ENCODE data around the gene CREBL2.
"Not testable (repeated sequence)": the region's sequence is repeated elsewhere in the genome, so short reads cannot be mapped to it uniquely, and the experiment has no call there.

Gene CREBL2

DNA sequence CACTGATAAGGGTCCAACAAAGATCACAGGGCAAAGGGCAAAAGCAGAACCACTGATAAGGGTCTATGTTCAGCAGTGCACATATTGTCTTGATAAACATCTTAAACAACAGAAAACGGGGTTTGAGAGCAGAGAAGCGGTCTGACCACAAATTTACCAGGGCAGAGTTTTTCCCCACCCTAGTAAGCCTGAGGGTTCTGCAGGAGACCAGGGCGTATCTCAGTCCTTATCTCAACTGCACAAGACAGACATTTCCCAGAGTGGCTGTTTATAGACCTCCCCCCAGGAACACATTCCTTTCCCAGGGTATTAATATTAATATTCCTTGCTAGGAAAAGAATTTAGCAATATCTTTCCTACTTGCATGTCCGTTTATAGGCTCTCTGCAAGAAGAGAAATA, 28.3 kb downstream of the CREBL2 start:
- DNase-seq (ENCODE audit: low read depth): not testable (repeated sequence)

DNA sequence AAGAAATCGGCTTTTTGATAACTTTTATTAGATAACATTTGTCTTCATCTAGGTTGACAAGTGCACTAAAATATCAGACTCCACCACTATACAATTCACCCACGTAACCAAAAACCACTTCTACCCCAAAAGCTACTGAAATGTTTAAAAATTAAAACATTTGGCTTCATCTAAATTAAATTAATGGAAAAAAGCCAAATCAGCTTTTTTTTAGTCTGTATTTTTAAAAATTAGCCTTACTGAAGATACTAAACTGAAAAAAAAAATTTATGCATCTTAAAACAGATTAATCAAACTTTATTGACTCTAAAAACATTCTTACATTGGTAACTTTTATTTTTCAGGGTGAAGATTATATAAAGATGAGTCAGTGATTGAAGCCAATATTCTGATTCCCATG, 30.0 kb downstream of the CREBL2 start:
- DNase-seq (ENCODE audit: low read depth): no peak

DNA sequence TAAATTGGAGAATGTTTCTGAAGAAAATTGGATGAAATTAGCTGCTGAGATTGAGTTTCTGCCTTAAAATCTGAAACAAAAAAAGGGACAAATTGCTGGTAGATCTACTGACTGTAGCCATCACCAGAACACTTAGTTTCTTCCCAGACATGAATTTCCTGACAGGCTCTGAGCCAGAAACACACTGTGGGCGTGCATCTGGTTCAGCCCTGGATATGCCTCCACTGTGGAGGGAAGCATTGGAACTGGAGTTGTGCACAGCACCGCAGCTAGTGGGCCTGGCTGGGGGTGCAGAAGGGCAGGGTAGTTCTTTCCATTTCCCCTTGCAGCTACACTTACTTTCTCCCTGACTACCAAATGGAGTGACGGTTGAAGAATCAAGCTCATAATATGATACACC, 31.2 kb downstream of the CREBL2 start:
- DNase-seq (ENCODE audit: low read depth): no peak

- DNase-seq (ENCODE audit: low read depth): no peak
These were observed 33.8 kb downstream of the CREBL2 start for GRCh38 chr12:12645485-12645884.

DNA sequence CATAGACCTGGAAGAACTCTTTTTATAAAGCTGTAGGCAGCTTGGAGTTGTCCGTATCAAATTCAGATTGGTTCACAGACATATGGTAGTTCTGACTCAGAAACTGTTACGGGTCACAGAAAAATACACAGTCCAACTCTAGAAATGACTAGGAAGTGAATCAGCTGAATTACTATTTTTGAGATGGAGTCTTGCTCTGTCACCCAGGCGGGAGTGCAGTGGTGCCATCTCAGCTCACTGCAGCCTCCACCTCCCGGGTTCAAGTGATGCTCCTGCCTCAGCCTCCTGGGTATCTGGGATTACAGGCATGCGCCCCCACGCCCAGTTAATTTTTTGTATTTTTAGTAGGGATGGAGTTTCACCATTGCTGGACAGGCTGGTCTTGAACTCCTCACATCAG, 34.3 kb downstream of the CREBL2 start:
- DNase-seq (ENCODE audit: low read depth): not testable (repeated sequence)

DNA sequence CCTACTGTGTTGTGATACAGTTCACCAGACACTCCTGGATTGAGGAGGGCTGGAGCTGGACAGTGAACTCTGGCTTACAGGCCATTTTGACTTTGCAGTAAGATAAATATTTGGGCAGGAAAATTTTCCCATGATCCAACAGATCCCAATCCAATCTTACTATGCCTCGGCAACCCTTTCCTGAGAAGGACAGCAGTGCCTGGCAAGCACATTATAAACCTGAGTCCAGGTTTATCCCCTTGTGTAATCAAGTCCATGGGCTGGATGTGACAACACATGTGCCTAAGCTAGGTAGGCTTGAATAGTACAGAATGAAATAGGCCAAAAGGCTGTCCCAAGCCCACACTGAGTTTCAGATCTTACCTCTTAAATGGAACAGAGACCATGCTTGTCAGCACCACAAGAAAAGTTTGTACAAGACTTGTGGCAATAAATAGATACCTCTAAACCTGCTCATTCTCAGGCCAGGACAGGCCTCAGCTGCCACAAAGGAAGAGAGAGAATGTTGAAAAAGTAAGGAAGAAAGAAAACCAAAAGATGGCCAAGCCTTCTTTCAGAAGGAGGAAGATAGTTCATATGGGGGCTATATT, 34.9 kb downstream of the CREBL2 start:
- DNase-seq (ENCODE audit: low read depth): no peak

DNA sequence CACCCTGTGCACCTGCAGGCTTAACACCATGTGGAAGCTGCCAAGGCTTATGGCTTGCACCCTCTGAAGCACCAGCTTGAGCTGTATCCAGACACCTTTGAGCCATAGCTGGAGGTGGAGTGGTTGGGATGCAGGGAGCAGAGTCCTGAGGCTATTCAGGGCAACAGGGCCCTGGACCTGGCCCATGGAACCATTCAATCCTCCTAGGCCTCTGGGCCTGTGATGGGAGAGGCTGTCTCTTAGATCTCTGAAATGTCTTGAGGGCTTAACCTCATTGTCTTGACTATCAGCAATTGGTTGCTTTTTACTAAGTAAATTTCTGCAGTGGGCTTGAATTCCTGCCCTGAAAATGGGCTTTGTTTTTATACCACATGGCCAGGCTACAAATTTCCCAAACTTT, 36.6 kb downstream of the CREBL2 start:
- no peak for DNase-seq (ENCODE audit: low read depth)

DNA sequence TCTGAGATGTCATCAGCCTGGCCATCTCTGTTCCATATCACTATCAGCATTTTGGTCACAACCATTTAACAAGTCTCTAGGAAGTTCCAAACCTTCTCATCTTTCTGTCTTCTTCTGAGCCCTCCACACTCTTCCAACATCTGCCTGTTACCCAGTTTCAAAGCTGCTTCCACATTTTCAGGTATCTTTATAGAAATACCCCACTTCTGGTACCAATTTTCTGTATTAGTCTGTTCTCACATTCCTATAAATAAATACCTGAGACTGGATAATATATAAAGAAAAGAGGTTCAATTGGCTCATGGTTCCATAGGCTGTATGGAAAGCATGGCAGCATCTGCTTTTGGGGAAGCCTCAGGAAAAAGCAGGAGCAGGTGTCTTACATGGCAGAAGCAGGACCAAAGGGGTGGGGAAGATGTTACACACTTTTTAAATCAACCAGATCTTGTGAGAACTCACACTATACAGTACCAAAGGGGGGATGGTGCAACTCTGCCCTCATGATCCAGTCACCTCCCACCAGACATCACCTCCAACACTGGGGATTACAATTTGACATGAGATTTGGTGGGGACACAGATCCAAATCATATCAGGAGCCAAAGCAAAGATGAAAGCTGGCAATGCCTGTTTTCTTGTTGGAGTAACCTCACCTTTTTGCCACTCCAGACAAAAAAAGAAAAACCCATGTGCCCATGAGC, 37.4 kb downstream of the CREBL2 start:
- DNase-seq (ENCODE audit: low read depth): no peak

- DNase-seq (ENCODE audit: low read depth): no peak
These were observed 40.1 kb downstream of the CREBL2 start for GRCh38 chr12:12651752-12652151.

DNA sequence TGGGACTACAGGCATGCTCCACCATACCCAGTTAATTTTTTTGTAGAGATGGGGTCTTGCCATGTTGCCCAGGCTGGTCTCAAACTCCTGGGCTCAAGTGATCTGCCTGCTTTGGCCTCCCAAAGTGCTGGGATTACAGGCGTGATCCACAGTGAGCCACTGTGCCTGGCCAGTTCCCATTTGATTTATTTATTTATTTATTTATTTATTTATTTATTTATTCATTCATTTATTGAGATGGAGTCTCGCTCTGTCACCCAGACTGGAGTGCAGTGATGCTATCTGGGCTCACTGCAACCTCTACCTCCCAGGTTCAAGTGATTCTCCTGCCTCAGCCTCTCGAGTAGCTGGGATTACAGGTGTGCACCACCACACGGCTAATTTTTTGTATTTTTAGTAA, 41.0 kb downstream of the CREBL2 start:
- not testable (repeated sequence) for DNase-seq (ENCODE audit: low read depth)

- no peak for DNase-seq (ENCODE audit: low read depth)
These were observed 42.2 kb downstream of the CREBL2 start for GRCh38 chr12:12653922-12654321.

DNA sequence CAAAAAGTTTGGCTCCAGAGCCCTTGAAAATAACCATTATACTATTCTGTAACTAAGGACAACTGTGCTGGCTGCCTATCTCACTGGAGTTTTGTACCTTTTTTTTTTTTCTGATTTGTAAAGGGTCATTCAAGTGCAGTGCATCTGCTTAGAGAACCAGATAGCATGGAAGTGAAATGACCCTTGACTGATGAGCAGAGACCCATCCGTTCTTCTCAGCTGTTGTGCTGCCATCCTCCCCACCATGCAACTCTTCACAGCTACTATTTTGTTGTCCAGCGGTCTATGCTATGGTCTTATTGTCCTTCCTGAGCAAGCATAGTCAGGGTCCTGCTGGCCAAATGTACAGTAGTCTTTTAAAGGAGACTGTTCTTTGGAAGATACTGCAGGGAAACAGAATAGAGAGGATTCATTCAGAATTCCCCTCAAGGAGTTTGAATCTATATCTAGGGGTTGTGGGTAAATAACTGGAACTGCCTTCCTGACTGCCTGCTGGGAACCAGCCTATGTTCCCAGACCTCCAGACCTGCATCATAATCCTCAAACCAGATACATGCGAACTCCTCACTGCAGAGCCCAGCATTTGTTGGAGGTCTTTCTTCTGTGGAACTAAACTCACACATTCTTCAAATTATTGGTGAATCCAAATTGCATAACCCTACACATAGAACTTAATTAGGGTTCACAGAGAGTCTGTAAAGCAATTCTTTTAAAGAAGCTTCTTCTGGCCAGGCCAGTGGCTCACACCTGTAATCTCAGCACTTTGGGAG, 43.2 kb downstream of the CREBL2 start:
- no peak for DNase-seq (ENCODE audit: low read depth)

- no peak for DNase-seq (ENCODE audit: low read depth)
These were observed 48.5 kb downstream of the CREBL2 start for GRCh38 chr12:12660201-12660600.

DNA sequence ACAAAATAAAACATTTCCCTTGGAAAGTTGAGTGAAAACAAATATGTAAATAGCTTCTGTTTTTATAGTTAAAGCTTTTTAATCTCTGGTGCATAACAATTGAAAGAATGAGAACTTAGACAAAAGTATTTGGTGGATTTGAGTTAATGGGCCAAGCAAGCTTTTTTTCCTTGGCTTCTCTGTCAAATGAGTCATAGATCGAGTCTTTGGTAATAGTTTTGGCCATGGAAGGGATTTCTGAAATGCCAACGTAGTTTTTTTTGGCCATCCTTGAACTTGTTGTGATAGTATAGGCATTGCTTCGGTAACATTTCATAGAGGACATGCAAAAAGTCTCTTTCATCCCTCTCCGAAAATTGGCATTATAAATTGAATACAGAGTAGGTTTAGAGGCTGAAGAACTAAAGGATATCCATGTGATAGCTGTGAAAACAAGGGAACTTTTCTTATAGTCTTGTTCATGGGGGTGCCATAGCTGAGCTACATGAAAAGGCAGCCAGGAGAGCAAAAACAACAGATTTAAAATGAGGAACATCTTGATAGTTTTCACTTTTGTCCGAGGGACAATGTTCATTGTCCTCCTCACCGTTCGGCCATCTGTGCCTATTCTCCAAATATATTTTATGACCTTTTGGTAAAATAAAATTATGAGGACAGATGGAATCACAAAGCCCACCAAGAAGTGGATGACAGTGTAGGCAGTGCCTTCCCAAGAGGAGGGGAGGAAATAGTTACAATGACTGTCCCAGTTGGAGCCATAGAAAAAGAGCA, 49.6 kb downstream of the CREBL2 start:
- DNase-seq (ENCODE audit: low read depth): peak; percentile 88

- DNase-seq (ENCODE audit: low read depth): no peak
These were observed 52.1 kb downstream of the CREBL2 start for GRCh38 chr12:12663644-12664294.

GRCh38 chr12:12665194-12665593, 53.5 kb downstream of the CREBL2 start:
- DNase-seq (ENCODE audit: low read depth): no peak

DNA sequence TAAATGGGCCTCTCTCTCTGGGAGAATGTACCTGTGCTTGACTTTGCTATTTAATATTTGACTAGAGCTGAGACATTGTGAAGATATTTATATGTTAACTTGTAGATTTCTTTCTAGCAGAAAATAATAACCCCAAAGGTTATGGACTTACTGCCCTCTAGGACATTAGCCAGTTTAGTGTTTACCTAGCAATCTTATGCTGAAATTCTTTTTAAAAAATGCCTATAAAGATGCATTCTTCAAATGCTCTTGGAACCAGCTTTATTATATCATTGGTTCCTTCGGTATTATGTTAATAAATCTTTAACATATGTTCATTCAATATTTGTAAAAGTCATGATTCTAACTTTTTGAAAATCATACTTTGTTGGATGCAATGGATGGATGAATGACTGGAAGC, 56.3 kb downstream of the CREBL2 start:
- no peak for DNase-seq (ENCODE audit: low read depth)

DNA sequence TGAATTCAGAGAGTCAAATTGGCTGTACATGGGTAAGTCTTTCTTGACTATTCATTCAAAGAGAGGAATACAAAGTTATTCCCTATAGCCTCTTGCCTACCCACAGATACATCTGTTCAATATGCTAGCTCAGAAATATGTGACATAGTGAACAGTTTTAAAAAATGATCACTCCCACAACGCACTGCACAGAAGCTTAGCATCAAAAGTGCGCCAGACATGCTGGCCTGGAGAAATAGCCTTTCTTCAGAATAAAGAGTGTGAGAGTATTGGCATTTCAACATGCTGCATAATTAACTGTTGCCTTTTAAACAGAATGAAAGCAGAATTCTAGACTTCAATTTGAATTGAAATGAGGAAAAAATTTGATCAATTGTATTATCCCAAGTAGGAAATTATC, 57.3 kb downstream of the CREBL2 start:
- no peak for DNase-seq (ENCODE audit: low read depth)

DNA sequence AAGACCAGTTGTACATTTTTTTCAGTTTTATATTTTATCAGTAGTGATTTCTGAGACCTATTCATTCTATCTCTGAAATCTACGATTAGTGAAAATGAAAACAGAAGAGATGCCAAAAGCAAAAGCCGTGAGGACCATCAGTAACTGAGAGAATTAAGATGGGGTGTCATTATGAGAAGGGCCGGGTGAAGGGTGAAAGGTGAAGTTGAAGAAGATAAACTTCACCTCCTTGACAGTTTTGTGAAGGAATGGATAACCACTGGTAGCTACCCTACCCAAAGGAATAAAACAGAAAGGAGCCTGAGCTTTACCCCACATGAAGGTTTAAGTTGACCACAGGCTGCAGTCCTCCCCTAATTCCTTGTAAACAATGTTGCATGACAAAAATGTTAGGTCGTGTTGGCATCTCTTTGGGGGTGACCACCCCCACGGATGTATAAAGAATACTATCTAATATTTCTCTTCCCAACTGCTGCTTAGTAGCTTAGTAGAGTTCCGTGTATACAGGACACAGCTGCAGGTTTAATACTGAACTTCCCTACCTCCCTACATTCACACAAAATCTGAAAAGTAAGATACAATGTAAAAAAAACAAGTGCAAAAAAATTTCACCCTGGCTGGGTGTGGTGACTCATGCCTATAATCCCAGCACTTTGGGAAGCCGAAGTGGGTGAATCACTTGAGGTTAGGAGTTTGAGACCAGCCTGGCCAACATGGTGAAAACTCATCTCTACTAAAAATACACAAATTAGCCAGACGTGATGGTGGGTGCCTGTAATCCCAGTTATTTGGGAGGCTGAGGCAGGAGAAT, 60.4 kb downstream of the CREBL2 start:
- no peak for DNase-seq (ENCODE audit: low read depth)

- DNase-seq (ENCODE audit: low read depth): no peak
These were observed 61.6 kb downstream of the CREBL2 start for GRCh38 chr12:12673296-12673695.

GRCh38 chr12:12676605-12677004, 64.9 kb downstream of the CREBL2 start:
- no peak for DNase-seq (ENCODE audit: low read depth)
